Ascending aorta (tissue), 2 donors: ENCODE measurements around the gene JMJD4. TPM values are rescaled to one million over a fixed set of nuclear protein-coding genes. Genes with fewer than 3 reads are reported as not detected.

Experiments used
- DNase-seq, 2 donors: peaks; one replicate each; pipeline ENCODE4 v3.0.0-alpha.2; 2019; ENCODE audit warnings: low spot score in 2 of 2
- H3K27ac ChIP-seq, 2 donors: fragments of 200-600 bp; sonication (generic); one replicate each; pipeline ENCODE4 v1.5.1; 2016 to 2017; ENCODE audit warnings: mild to moderate bottlenecking in 1 of 2
- H3K27me3 ChIP-seq: fragments of 200-600 bp; sonication (generic); one replicate; pipeline ENCODE4 v1.5.1; 2017
- H3K36me3 ChIP-seq, 2 donors: fragments of 200-600 bp; sonication (generic); one replicate each; pipeline ENCODE4 v1.5.1; 2016
- H3K4me1 ChIP-seq, 2 donors: fragments of 200-600 bp; sonication (generic); one replicate each; pipeline ENCODE4 v1.5.1; 2016 to 2017; ENCODE audit warnings: mild to moderate bottlenecking in 1 of 2
- H3K4me3 ChIP-seq, 2 donors: fragments of 200-600 bp; sonication (generic); one replicate each; pipeline ENCODE4 v1.5.1; 2016 to 2017; ENCODE audit warnings: mild to moderate bottlenecking in 1 of 2
- H3K9me3 ChIP-seq, 2 donors: fragments of 200-600 bp; sonication (generic); one replicate each; pipeline ENCODE4 v1.5.1; 2016
- intact Hi-C: fragments of 100-400 bp; cut with DNase I; formaldehyde crosslinking; loops from one replicate; pipeline ENCODE4 v1.15.1; 2023
- total RNA-seq: library from RNA; depleted of rRNA; stranded (reverse); fragments of >200 nt; gene quantifications from one replicate; pipeline ENCODE4 v1.1.0, GENCODE V29; 2016
- TF ChIP-seq, protein P1 (sequence below), 3 experiments: fragments of 200-600 bp in 2 of 3; fragments of 450-650 bp in 1 of 3; sonication (generic) in 2 of 3; IDR thresholded peaks; one replicate each; pipeline ENCODE4 v1.5.1; 2016 to 2019; ENCODE audit warnings: antibody characterized with exemption in 3 of 3, mild to moderate bottlenecking in 1 of 3, moderate library complexity in 1 of 3

Gene JMJD4
- total RNA-seq, 1 donor from 2014 or later, result 10.6 TPM

DNA sequence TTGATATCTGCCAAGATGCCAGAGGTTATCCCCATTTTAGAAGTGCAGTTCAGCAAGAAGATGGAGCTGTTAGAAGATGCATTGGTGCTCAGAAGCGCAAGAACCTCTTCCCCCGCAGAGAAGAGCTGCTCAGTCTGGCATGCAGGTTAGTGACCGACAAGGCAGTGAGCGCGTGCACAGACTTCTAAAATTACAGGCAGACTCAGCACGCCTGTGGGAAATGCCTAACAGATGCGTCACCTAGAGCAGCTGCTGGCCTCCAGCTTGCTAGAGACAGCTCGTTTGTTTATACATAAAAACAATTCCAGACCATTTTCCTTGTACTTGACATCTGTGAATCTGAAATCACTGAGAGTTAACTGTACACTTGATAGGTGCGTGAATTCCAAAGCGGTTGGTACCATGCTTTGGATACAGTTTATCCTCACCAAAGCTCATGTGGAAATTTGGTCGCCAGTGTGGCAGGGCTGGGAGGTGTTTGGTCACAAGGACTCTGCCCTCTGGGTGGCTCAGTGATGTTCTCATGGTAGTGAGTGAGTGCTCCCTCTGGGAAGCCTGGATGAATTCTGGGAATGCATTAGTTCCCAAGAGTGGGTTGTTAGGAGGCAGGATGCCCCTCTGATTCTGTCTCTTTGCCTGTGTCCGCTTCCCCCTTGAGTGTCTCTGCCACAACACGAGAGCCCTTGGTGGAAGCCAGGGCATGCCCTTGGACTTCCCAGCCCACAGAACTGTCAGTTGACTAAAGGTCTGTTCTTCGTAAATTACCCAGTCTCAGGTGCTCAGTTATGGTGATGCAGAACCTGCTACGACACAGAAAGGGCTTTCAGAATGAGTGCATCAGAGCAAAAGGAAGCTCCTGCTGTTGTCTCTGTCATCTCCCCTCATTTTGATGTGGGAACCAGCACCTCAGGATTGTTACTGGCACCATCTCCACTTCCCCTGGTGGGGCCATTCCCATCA lies 24.5 kb upstream of the JMJD4 start:
- Histone ChIP-seq H3K27ac (no peak overlapping the region), H3K4me1 (peaks cover 0 to 3% of the 10 kb centered on the region in 2 donors), H3K4me3 (no peak overlapping the region), H3K9me3 (no peaks in the 10 kb centered on the region), H3K27me3 (no peaks in the 10 kb centered on the region), H3K36me3 (peaks cover 22 to 25% of the 10 kb centered on the region in 2 donors)
- DNase-seq, result no peak
- TF ChIP-seq, protein P1, sequence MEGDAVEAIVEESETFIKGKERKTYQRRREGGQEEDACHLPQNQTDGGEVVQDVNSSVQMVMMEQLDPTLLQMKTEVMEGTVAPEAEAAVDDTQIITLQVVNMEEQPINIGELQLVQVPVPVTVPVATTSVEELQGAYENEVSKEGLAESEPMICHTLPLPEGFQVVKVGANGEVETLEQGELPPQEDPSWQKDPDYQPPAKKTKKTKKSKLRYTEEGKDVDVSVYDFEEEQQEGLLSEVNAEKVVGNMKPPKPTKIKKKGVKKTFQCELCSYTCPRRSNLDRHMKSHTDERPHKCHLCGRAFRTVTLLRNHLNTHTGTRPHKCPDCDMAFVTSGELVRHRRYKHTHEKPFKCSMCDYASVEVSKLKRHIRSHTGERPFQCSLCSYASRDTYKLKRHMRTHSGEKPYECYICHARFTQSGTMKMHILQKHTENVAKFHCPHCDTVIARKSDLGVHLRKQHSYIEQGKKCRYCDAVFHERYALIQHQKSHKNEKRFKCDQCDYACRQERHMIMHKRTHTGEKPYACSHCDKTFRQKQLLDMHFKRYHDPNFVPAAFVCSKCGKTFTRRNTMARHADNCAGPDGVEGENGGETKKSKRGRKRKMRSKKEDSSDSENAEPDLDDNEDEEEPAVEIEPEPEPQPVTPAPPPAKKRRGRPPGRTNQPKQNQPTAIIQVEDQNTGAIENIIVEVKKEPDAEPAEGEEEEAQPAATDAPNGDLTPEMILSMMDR (IDR thresholded peaks at IDR 0.05), result no peak
- intact Hi-C loops, result no loop called here

- Histone ChIP-seq H3K4me3 (no peak overlapping the region), H3K27ac (no peak overlapping the region), H3K27me3 (no peaks in the 10 kb centered on the region), H3K36me3 (peaks cover 21 to 22% of the 10 kb centered on the region in 2 donors), H3K4me1 (peaks cover 0 to 13% of the 10 kb centered on the region in 2 donors), H3K9me3 (no peaks in the 10 kb centered on the region)
- TF ChIP-seq, protein P1 (IDR thresholded peaks at IDR 0.05), result no peak
- intact Hi-C loops, result no loop called here
- no peak for DNase-seq
These were observed 23.3 kb upstream of the JMJD4 start for GRCh38 chr1:227758366-227758765.

- no peak overlapping the region for H3K4me3 ChIP-seq
- no peaks in the 10 kb centered on the region for H3K27me3 ChIP-seq
- intact Hi-C loops, result no loop called here
- H3K4me1 ChIP-seq, result peaks cover 0 to 11% of the 10 kb centered on the region in 2 donors
- H3K9me3 ChIP-seq, result no peaks in the 10 kb centered on the region
- H3K36me3 ChIP-seq, result peaks cover 21 to 22% of the 10 kb centered on the region in 2 donors
- no peak overlapping the region for H3K27ac ChIP-seq
- DNase-seq, result no peak
- TF ChIP-seq, protein P1 (IDR thresholded peaks at IDR 0.05), result no peak
These were observed 22.7 kb upstream of the JMJD4 start for GRCh38 chr1:227757781-227758180.

DNA sequence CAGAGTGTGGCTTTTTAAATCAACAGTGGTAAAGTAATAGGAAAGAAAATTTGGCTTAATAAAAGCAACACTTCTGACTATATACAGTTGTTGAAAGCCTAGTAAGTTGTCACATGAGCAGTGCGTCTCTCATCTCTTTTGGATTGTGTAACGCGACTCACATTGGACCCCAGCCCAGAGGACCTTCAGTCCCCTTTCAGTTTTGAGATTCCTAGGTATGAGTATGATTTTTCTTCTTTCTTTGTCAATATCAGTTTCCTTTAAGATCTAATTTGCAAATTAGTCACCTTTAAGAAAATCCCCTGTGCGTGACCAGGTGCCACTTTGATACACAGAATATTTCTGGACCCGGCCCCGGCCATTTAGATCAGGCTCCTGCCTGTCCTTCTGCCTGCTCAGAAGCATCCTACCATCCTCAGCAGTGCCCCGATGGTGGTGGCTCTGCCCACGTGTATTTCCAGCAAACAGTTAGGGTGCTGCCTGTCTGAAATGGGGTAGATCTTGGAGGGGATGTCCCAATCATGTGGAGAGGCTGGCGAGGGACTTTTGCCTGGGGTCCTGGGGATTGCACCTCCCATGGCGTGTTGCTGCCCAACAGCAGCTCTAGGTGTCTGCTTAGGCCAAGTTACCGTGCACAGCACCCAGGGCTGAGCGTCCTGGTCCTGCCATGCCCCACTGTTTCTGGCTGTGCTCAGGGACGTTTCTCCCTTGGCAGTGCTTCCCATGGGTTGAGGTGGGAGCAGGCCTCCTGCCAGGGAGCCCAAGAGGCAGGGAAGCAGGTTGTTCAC lies 21.3 kb upstream of the JMJD4 start:
- DNase-seq, result no peak
- intact Hi-C loops, result no loop called here
- Histone ChIP-seq H3K27me3 (no peaks in the 10 kb centered on the region), H3K4me3 (no peak overlapping the region), H3K36me3 (peaks cover 21 to 22% of the 10 kb centered on the region in 2 donors), H3K9me3 (no peaks in the 10 kb centered on the region), H3K27ac (no peak overlapping the region), H3K4me1 (peaks cover 0 to 11% of the 10 kb centered on the region in 2 donors)
- TF ChIP-seq, protein P1 (IDR thresholded peaks at IDR 0.05), result no peak

DNA sequence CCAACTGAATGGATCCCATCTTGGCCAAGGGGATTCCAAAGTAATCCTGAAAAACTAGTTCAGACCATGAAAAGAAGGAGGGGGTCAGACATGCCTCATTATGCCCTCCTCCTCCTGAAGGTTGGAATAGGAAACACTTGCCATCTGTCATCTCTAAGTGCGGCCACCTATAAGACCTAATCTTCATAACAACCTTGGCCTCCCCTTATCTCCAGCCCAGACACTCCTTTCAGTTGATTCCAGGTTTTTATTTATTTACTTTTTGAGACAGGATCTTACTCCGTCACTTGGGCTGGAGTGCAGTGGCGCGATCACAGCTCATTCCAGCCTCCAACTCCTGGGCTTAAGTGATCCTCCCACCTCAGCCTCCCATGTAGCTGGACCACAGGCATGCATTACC lies 19.9 kb upstream of the JMJD4 start:
- intact Hi-C loops, result no loop called here
- peaks cover 0 to 11% of the 10 kb centered on the region in 2 donors for H3K4me1 ChIP-seq
- H3K4me3 ChIP-seq, result no peak overlapping the region
- TF ChIP-seq, protein P1 (IDR thresholded peaks at IDR 0.05), result no peak
- peaks cover 16 to 24% of the 10 kb centered on the region in 2 donors for H3K36me3 ChIP-seq
- no peaks in the 10 kb centered on the region for H3K9me3 ChIP-seq
- no peak overlapping the region for H3K27ac ChIP-seq
- no peak for DNase-seq
- no peaks in the 10 kb centered on the region for H3K27me3 ChIP-seq
